Left ventricle myocardium superior (tissue), 1 donor: ENCODE data around the gene PNN. TPM values are rescaled to one million over a fixed set of nuclear protein-coding genes. Genes with fewer than 3 reads are reported as not detected.
"Not testable (repeated sequence)": the region's sequence is repeated elsewhere in the genome, so short reads cannot be mapped to it uniquely, and the experiment has no call there.

Experiments used
- ATAC-seq: fragments of 200-7000 bp; cut with Tn5 transposase; one replicate; pipeline ENCODE4 v1.9.1; 2020; ENCODE audit warnings: mild to moderate bottlenecking, moderate library complexity
- DNase-seq: peaks from one replicate; pipeline ENCODE4 v3.0.0-alpha.2; 2020
- intact Hi-C: fragments of 100-400 bp; cut with micrococcal nuclease; formaldehyde crosslinking; loops from one replicate; pipeline ENCODE4 v1.11.0; 2022
- total RNA-seq: library from RNA; stranded (reverse); fragmentation: NEBNext Ultra II Directional; extraction: Animal tissue kit (Norgen Biotek cat#: 25700); gene quantifications from one replicate; pipeline ENCODE4 v1.2.1, GENCODE V29; 2021
- donor health status: DM: no; HTN: yes; CAD: no; lungs with severe emphysema.

PNN gene
- total RNA-seq, 1 donor from 2014 or later: 29.0 TPM

GRCh38 chr14:39220473-39220872, 45.4 kb downstream of the PNN start:
- DNase-seq, ATAC-seq, intact Hi-C loops: not testable (repeated sequence)

- intact Hi-C loops: no loop called here
- DNase-seq: no peak
- ATAC-seq: no peak
Measured at GRCh38 chr14:39228044-39228443, 53.0 kb downstream of the PNN start.

GRCh38 chr14:39228509-39229221, 53.6 kb downstream of the PNN start:
- intact Hi-C loops: no loop called here
- DNase-seq: no peak
- ATAC-seq: no peak

GRCh38 chr14:39229222-39229543, 54.1 kb downstream of the PNN start:
- intact Hi-C loops: no loop called here
- ATAC-seq: no peak
- DNase-seq: no peak

- ATAC-seq (no peak), DNase-seq (no peak)
- intact Hi-C loops: no loop called here
Measured at GRCh38 chr14:39229601-39230110, 54.6 kb downstream of the PNN start.

GRCh38 chr14:39230416-39231035, 55.5 kb downstream of the PNN start:
- intact Hi-C loops: no loop called here
- DNase-seq (no peak), ATAC-seq (no peak)

GRCh38 chr14:39231751-39232553, 56.9 kb downstream of the PNN start:
- intact Hi-C loops, ATAC-seq: not testable (repeated sequence)

More at GRCh38 chr14:39231751-39232553, 56.9 kb downstream of the PNN start:
- not testable (repeated sequence) for DNase-seq

Other genes with a start within 250 kb of the PNN start
- gene SEC23A, start 72.0 kb upstream of the PNN start, total RNA-seq: 85.5 TPM
- 7.7 TPM for gene GEMIN2, start 60.9 kb upstream of the PNN start, total RNA-seq
- gene TRAPPC6B, start 4.9 kb upstream of the PNN start, total RNA-seq: 22.8 TPM
- 26.5 TPM for gene MIA2, start 58.7 kb downstream of the PNN start, total RNA-seq